Measurements from ENCODE around the gene FLRT2.

Gene FLRT2

GRCh38 chr14:85565862-85566296 is 35.9 kb downstream of the FLRT2 start:
- DNase-seq = no peak

GRCh38 chr14:85566603-85567002 is 36.7 kb downstream of the FLRT2 start:
- no peak for DNase-seq

- DNase-seq = no peak
Measured at GRCh38 chr14:85572011-85572410, 42.1 kb downstream of the FLRT2 start.

GRCh38 chr14:85572845-85573244 is 42.9 kb downstream of the FLRT2 start:
- DNase-seq = no peak

GRCh38 chr14:85573406-85573805 is 43.5 kb downstream of the FLRT2 start:
- DNase-seq = no peak

GRCh38 chr14:85574853-85575616 is 45.1 kb downstream of the FLRT2 start:
- no peak for DNase-seq

GRCh38 chr14:85575617-85575898 is 45.6 kb downstream of the FLRT2 start:
- DNase-seq = no peak

- DNase-seq = no peak
Measured at GRCh38 chr14:85576218-85576617, 46.3 kb downstream of the FLRT2 start.

- no peak for DNase-seq
Measured at GRCh38 chr14:85576848-85577542, 47.1 kb downstream of the FLRT2 start.

GRCh38 chr14:85577543-85578114 is 47.7 kb downstream of the FLRT2 start:
- no peak for DNase-seq

GRCh38 chr14:85578357-85578756 is 48.4 kb downstream of the FLRT2 start:
- DNase-seq = no peak

GRCh38 chr14:85578930-85579329 is 49.0 kb downstream of the FLRT2 start:
- no peak for DNase-seq

GRCh38 chr14:85579942-85580341 is 50.0 kb downstream of the FLRT2 start:
- no peak for DNase-seq

GRCh38 chr14:85580536-85581140 is 50.7 kb downstream of the FLRT2 start:
- DNase-seq = no peak

GRCh38 chr14:85581691-85582090 is 51.7 kb downstream of the FLRT2 start:
- no peak for DNase-seq

GRCh38 chr14:85583380-85583779 is 53.4 kb downstream of the FLRT2 start:
- DNase-seq = no peak

- DNase-seq = no peak
Measured at GRCh38 chr14:85584481-85584880, 54.5 kb downstream of the FLRT2 start.

GRCh38 chr14:85587151-85587711 is 57.3 kb downstream of the FLRT2 start:
- DNase-seq = no peak

GRCh38 chr14:85590784-85591183 is 60.8 kb downstream of the FLRT2 start:
- no peak for DNase-seq

GRCh38 chr14:85594217-85594616 is 64.3 kb downstream of the FLRT2 start:
- DNase-seq = no peak

GRCh38 chr14:85595981-85596380 is 66.0 kb downstream of the FLRT2 start:
- DNase-seq = no peak

GRCh38 chr14:85596562-85596961 is 66.6 kb downstream of the FLRT2 start:
- no peak for DNase-seq

GRCh38 chr14:85597701-85598100 is 67.8 kb downstream of the FLRT2 start:
- no peak for DNase-seq

- DNase-seq = no peak
Measured at GRCh38 chr14:85599939-85600338, 70.0 kb downstream of the FLRT2 start.

All from T-helper 9 cell (primary cell).